Activated naive CD8-positive, alpha-beta T cell treated with anti-CD3 and anti-CD28 coated beads, Interleukin-2, amount 50 U/mL, for 16 hours (primary cell): ENCODE measurements around the gene TEKT4.
"Not testable (repeated sequence)": the region's sequence is repeated elsewhere in the genome, so short reads cannot be mapped to it uniquely, and the experiment has no call there.

Experiments
- DNase-seq: peaks from one replicate; pipeline ENCODE4 v3.0.0-alpha.2; 2020; ENCODE audit warnings: low read depth, low spot score

The TEKT4 gene

GRCh38 chr2:94875820-94876522 is 4.7 kb downstream of the TEKT4 start:
- DNase-seq, result no peak

GRCh38 chr2:94876523-94876863 is 5.3 kb downstream of the TEKT4 start:
- no peak for DNase-seq

- DNase-seq, result no peak
These were observed 5.9 kb downstream of the TEKT4 start for GRCh38 chr2:94877129-94877528.

GRCh38 chr2:94878575-94878974 is 7.3 kb downstream of the TEKT4 start:
- not testable (repeated sequence) for DNase-seq

- DNase-seq, result no peak
These were observed 8.2 kb downstream of the TEKT4 start for GRCh38 chr2:94879314-94879981.

- DNase-seq, result no peak
These were observed 8.8 kb downstream of the TEKT4 start for GRCh38 chr2:94879982-94880377.

- DNase-seq, result no peak
These were observed 9.3 kb downstream of the TEKT4 start for GRCh38 chr2:94880507-94880906.

- no peak for DNase-seq
These were observed 9.8 kb downstream of the TEKT4 start for GRCh38 chr2:94881070-94881469.

GRCh38 chr2:94890234-94890633 is 19.0 kb downstream of the TEKT4 start:
- no peak for DNase-seq

- DNase-seq, result not testable (repeated sequence)
These were observed 24.0 kb downstream of the TEKT4 start for GRCh38 chr2:94895273-94895672.

- DNase-seq, result not testable (repeated sequence)
These were observed 35.7 kb downstream of the TEKT4 start for GRCh38 chr2:94906976-94907375.

- no peak for DNase-seq
These were observed 52.0 kb downstream of the TEKT4 start for GRCh38 chr2:94923196-94923595.

GRCh38 chr2:94924999-94925398 is 53.8 kb downstream of the TEKT4 start:
- not testable (repeated sequence) for DNase-seq
